A673 (cell line): Measurements from ENCODE around the gene ZNF503.
"Not testable (repeated sequence)": the region's sequence is repeated elsewhere in the genome, so short reads cannot be mapped to it uniquely, and the experiment has no call there.

Source experiments
- CTCF ChIP-seq: fragments of 300-800, 200-600 bp; sonication (generic); conservative IDR thresholded peaks from 2 replicates; pipeline ENCODE4 v1.5.1; 2017; ENCODE audit warnings: low read depth, mild to moderate bottlenecking, antibody characterized with exemption, low read length, moderate library complexity, mixed read lengths
- EZH2 ChIP-seq: fragments of 200-600 bp; sonication (generic); IDR thresholded peaks from 2 replicates; pipeline ENCODE4 v1.6.1; 2017; ENCODE audit warnings: borderline replicate concordance, low read depth, mild to moderate bottlenecking, mixed read lengths, antibody characterized with exemption, low read length; ENCODE audit not compliant: poor library complexity, severe bottlenecking

DNA sequence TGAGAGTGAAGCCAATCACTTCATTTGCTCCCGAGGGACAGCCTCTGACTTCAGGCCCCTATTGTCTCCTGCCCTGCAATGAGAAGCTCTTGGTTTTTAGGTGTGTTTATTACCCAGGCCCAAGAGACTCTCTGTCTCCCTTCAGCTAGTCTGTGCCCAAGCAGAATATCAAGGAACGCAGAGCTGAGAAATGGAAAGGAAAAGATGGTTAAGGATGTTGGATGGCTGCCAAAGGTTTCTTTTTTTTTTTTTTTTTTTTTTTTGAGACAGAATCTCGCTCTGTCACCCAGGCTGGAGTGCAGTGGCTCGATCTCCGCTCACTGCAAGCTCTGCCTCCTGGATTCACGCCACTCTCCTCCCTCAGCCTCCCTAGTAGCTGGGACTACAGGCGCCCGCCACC, 41.7 kb downstream of the ZNF503 start:
- TF ChIP-seq CTCF, EZH2: not testable (repeated sequence)
